Tibial nerve (tissue), 4 donors: ENCODE data around the gene RTF1.

ENCODE experiments used
- CTCF ChIP-seq, 5 experiments: fragments of 200-600 bp in 3 of 5; fragments of 450-650 bp in 2 of 5; sonication (generic) in 3 of 5; IDR thresholded peaks; one replicate each; pipeline ENCODE4 v1.5.1; 2016 to 2019; ENCODE audit warnings: antibody characterized with exemption in 5 of 5, mild to moderate bottlenecking in 3 of 5, moderate library complexity in 2 of 5
- EP300 ChIP-seq, 2 donors: sonication (generic); formaldehyde crosslinking; IDR thresholded peaks; one replicate each; pipeline ENCODE4 v1.6.1; 2017; ENCODE audit warnings: antibody characterized with exemption in 2 of 2, mild to moderate bottlenecking in 1 of 2
- POLR2A ChIP-seq, 2 donors: fragments of 450-650 bp; IDR thresholded peaks; one replicate each; pipeline ENCODE4 v1.6.1; 2017; ENCODE audit warnings: antibody characterized with exemption in 2 of 2, mild to moderate bottlenecking in 2 of 2, moderate library complexity in 2 of 2

- TF ChIP-seq CTCF (IDR thresholded peaks at IDR 0.05) (no peak), POLR2A (IDR thresholded peaks at IDR 0.05) (no peak), EP300 (IDR thresholded peaks at IDR 0.05) (no peak)
Observed at GRCh38 chr15:41487381-41487780, 70.5 kb downstream of the RTF1 start.
